ENCODE data around the gene PDGFRB. TPM values are rescaled to one million over a fixed set of nuclear protein-coding genes. Genes with fewer than 3 reads are reported as not detected.

PDGFRB gene
- total and polyA plus RNA-seq, 2 of the 4 experiments (the other 2 are of a cell fraction): 108 to 124 TPM

GRCh38 chr5:150167908-150168307 lies 12.3 kb upstream of the PDGFRB start:
- no peak for ATAC-seq (ENCODE audit: low read depth)
- POLR2A ChIA-PET (ENCODE audit: unreplicated experiment): no interaction called here

More at GRCh38 chr5:150167908-150168307, 12.3 kb upstream of the PDGFRB start:
- TF ChIP-seq MXI1 (IDR thresholded peaks at IDR 0.05; ENCODE audit: borderline replicate concordance, low read depth, low read length): no peak
- 0 out of 2 replicates have a peak, but pooled peaks have one; percentile 5 for TF ChIP-seq CTCF (conservative IDR thresholded peaks at IDR 0.05; ENCODE audit: low read depth, low read length)
- H4K91ac ChIP-seq (ENCODE audit: insufficient read depth, low read depth, low read length): no peak overlapping the region
- no peak overlapping the region for H2BK15ac ChIP-seq (ENCODE audit: low read depth, low read length)
- H3K56ac ChIP-seq (ENCODE audit: extremely low read depth, insufficient read depth, low read length): no peak overlapping the region
- H2BK120ac ChIP-seq (ENCODE audit: low read depth, low read length): no peak overlapping the region
- 83% methylated on average over 7 of the region's 14 CpGs; no CpG with 5 or more reads in 1 of the 2 experiments for WGBS, 2 experiments (ENCODE audit: extremely low coverage in 2 of 2, insufficient read length in 1 of 2)
- H2AK5ac ChIP-seq (ENCODE audit: low read depth, low read length): no peak overlapping the region
- peak overlapping the region; percentile 20 for H2AK9ac ChIP-seq (replicated peaks; ENCODE audit: low read depth, low read length, poor library complexity)
- no peak overlapping the region for H3K4me3 ChIP-seq (ENCODE audit: insufficient read depth, low read depth, low read length)
- no peak overlapping the region for H3K4ac ChIP-seq (ENCODE audit: low read depth, low read length)
- H3K18ac ChIP-seq (ENCODE audit: low read depth, low read length): no peak overlapping the region
- no peak overlapping the region for H3K23ac ChIP-seq (ENCODE audit: low read depth, low read length)
- peaks cover 9% of the 10 kb centered on the region; the same call in 1 of the 2 replicates for H3K4me1 ChIP-seq (ENCODE audit: control insufficient read depth, insufficient read depth, low read length)
- no peak overlapping the region for H3K9ac ChIP-seq (ENCODE audit: low read depth, low read length)
- no peak overlapping the region for H2AFZ ChIP-seq (replicated peaks; ENCODE audit: low read length, poor library complexity)
- H3K4me2 ChIP-seq (ENCODE audit: low read depth, low read length): no peak overlapping the region
- no peak overlapping the region for H4K5ac ChIP-seq (ENCODE audit: low read depth, low read length)
- no peak for DNase-seq
- peaks cover 4% of the 10 kb centered on the region; the same call in 1 of the 2 replicates for H3K9me1 ChIP-seq (ENCODE audit: insufficient read depth, low read length)
- in situ Hi-C loops (cut with MboI; ENCODE audit: low sequenced_read_pairs): no loop called here
- H3K36me3 ChIP-seq (ENCODE audit: control insufficient read depth, insufficient read depth, low read length): no peaks in the 10 kb centered on the region
- no peaks in the 10 kb centered on the region for H3K79me1 ChIP-seq (ENCODE audit: low read depth in 1 of 2, low read length in 2 of 2)
- H4K8ac ChIP-seq (ENCODE audit: low read depth in 2 of 2, low read length in 2 of 2): no peak overlapping the region
- no TSS peak for BruUV-seq (replicated peaks)
- no peaks in the 10 kb centered on the region for H3K9me3 ChIP-seq (ENCODE audit: control insufficient read depth, insufficient read depth, low read length)
- dilution Hi-C loops (cut with HindIII; ENCODE audit: low sequenced_read_pairs, unreplicated experiment): no loop called here
- H2BK5ac ChIP-seq (ENCODE audit: low read depth, low read length, poor library complexity, severe bottlenecking): no peak overlapping the region
- no peak overlapping the region for H3K27ac ChIP-seq (ENCODE audit: insufficient read depth, low read length)
- no peak overlapping the region for H2BK20ac ChIP-seq (ENCODE audit: low read depth, low read length)
- intact Hi-C loops (cut with micrococcal nuclease): no loop called here
- CTCF ChIA-PET: interaction anchor here (0.9 to 1.0 kb wide), 2 partner anchors 23 to 39 kb away, joined by 3 read pairs; no protein-coding TSS in a partner anchor
- H3K27me3 ChIP-seq (ENCODE audit: control insufficient read depth, insufficient read depth, low read length): peaks cover 24% of the 10 kb centered on the region
- H4K20me1 ChIP-seq (ENCODE audit: insufficient read depth, low read length): no peaks in the 10 kb centered on the region
- H3K14ac ChIP-seq (replicated peaks; ENCODE audit: low read depth, low read length): no peak overlapping the region
